Neuron (in vitro differentiated cells): ENCODE measurements around the gene PRAME.
"Not testable (repeated sequence)": the region's sequence is repeated elsewhere in the genome, so short reads cannot be mapped to it uniquely, and the experiment has no call there.

Source experiments
- H2AFZ ChIP-seq: one replicate; pipeline ENCODE4 v1.6.1; 2013; ENCODE audit warnings: low read depth, mild to moderate bottlenecking, inconsistent platforms, low read length, moderate library complexity
- H3K27me3 ChIP-seq: one replicate; pipeline ENCODE4 v1.6.1; 2013; ENCODE audit warnings: low read length; ENCODE audit not compliant: insufficient read depth
- H3K36me3 ChIP-seq: one replicate; pipeline ENCODE4 v1.6.1; 2013; ENCODE audit warnings: low read length; ENCODE audit not compliant: insufficient read depth
- H3K4me1 ChIP-seq: one replicate; pipeline ENCODE4 v1.6.1; 2013; ENCODE audit warnings: low read length; ENCODE audit not compliant: insufficient read depth
- H3K4me3 ChIP-seq: 2 replicates; pipeline ENCODE4 v1.5.1; 2013; ENCODE audit warnings: mild to moderate bottlenecking, low read length, moderate library complexity
- H3K9me3 ChIP-seq: one replicate; pipeline ENCODE4 v1.6.1; 2013; ENCODE audit warnings: low read length

Gene PRAME

GRCh38 chr22:22591348-22592299 lies 32.6 kb upstream of the PRAME start:
- H2AFZ ChIP-seq, result no peak overlapping the region
- H3K9me3 ChIP-seq, result no peaks in the 10 kb centered on the region
- no peaks in the 10 kb centered on the region for H3K27me3 ChIP-seq
- H3K4me3 ChIP-seq, result no peak overlapping the region
- H3K4me1 ChIP-seq, result no peaks in the 10 kb centered on the region
- no peaks in the 10 kb centered on the region for H3K36me3 ChIP-seq

DNA sequence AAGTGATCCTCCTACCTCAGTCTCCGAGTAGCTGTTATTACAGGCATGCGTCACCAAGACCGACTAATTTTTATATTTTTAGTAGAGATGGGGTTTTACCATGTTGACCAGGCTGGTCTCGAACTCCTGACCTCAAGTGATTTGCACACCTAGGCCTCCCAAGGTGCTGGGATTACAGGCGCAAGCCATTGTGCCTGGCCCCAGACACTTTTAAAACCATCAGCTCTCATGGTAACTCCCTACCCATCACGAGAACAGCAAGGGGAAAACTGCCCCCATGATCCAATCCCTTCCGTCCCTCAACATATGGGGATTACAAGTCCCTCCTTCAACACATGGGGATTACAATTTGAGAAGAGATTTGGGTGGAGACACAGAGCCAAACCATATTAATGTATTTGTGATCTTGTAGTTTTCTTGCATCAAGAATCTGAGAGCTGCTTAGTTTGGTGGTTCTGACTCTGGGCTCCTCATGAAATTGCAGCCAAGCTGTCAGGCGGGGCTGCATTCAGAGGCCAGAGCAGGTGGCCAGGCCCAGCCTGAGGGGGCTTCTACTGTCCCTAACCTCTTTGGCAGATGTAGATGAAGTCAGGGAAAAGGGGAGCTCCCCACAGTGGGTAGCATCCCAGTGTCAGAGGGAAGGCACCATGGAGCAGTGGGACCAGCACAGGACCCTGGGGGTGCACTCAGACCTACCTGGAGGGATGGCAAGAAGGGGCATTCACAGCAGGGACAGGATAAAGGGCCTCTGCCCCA lies 31.2 kb upstream of the PRAME start:
- no peaks in the 10 kb centered on the region for H3K4me1 ChIP-seq
- no peaks in the 10 kb centered on the region for H3K36me3 ChIP-seq
- no peak overlapping the region for H2AFZ ChIP-seq
- H3K27me3 ChIP-seq, result no peaks in the 10 kb centered on the region
- H3K9me3 ChIP-seq, result no peaks in the 10 kb centered on the region
- H3K4me3 ChIP-seq, result no peak overlapping the region

GRCh38 chr22:22588485-22589164 lies 29.6 kb upstream of the PRAME start:
- no peak overlapping the region for H3K4me3 ChIP-seq
- no peak overlapping the region for H2AFZ ChIP-seq
- no peaks in the 10 kb centered on the region for H3K4me1 ChIP-seq
- no peaks in the 10 kb centered on the region for H3K9me3 ChIP-seq
- H3K27me3 ChIP-seq, result no peaks in the 10 kb centered on the region
- H3K36me3 ChIP-seq, result no peaks in the 10 kb centered on the region

DNA sequence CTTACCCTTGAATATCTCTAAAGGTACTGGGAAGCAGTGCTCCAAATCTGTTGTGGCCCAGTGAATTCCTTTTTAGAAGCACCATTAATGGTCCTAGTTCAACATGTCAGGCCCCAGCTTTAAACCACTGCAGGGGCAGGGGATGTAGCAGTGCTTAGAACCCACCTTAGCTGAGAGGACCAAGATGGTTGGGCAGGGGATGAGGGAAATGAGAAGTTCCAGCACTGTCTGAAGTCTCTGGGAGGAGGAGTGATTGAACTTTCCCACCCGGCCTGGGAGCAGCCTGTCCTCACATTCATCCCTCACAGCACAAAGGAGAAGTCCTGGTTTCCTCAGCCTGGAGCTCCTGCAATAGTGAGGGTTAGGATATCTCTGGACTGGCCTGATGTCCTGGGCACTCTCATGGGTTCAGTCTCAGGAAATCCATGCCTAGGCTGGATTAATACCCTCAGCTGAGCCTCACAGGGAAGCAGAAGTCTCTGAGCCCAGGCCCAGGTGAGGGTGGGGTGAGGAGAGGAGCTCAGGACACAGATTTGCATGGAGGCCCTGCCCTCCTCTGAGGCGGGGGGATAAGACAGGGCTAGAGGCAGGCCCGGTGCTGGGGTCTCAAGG lies 28.6 kb upstream of the PRAME start:
- Histone ChIP-seq H3K4me3 (no peak overlapping the region), H3K9me3 (no peaks in the 10 kb centered on the region), H3K27me3 (no peaks in the 10 kb centered on the region), H3K4me1 (no peaks in the 10 kb centered on the region), H3K36me3 (no peaks in the 10 kb centered on the region), H2AFZ (no peak overlapping the region)

DNA sequence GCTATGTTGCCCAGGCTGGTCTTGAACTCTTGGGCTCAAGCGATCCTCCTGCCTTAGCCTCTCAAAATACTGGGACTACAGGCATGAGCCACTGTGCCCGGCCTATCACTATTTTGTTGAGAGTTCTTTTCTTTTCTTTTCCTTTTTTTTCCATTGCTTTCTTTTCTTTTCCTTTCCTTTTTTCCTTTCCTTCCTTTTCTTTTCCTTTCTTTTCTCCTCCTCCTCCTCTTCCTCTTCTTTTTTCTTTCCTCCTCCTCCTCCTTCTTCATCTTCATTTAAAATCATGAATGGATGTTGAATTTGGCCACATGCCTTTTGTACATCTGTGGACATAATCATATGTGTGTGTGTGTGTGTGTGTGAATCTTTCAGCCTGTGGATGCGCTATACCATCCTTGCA lies 25.7 kb upstream of the PRAME start:
- no peaks in the 10 kb centered on the region for H3K9me3 ChIP-seq
- H3K27me3 ChIP-seq, result no peaks in the 10 kb centered on the region
- H3K36me3 ChIP-seq, result no peaks in the 10 kb centered on the region
- no peak overlapping the region for H2AFZ ChIP-seq
- H3K4me1 ChIP-seq, result no peaks in the 10 kb centered on the region
- no peak overlapping the region for H3K4me3 ChIP-seq

DNA sequence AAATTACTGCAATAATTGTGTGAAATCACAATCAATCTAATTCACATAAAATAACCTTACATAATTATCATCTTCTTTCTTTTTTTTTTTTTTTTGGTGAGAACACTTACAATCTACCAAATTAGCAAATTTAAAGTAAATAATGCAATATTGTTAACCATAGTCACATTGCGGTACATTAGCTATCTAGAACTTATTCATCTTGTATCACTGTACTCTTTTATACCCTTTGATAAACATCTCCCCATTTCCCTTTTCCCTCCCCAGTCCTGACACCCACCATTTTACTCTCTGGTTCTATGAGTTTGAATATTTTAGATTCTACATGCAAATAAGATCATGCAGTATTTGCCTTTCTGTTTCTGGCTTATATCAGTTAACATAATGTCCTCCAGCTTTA lies 24.0 kb upstream of the PRAME start:
- Histone ChIP-seq H3K27me3 (no peaks in the 10 kb centered on the region), H3K4me3 (no peak overlapping the region), H3K36me3 (no peaks in the 10 kb centered on the region), H2AFZ (no peak overlapping the region), H3K9me3 (no peaks in the 10 kb centered on the region), H3K4me1 (no peaks in the 10 kb centered on the region)

- H3K4me1 ChIP-seq, H3K9me3 ChIP-seq, H3K36me3 ChIP-seq, H3K27me3 ChIP-seq, H3K4me3 ChIP-seq, H2AFZ ChIP-seq: not testable (repeated sequence)
Measured at GRCh38 chr22:22581524-22581923, 22.5 kb upstream of the PRAME start.

- no peaks in the 10 kb centered on the region for H3K4me1 ChIP-seq
- no peak overlapping the region for H3K4me3 ChIP-seq
- no peak overlapping the region for H2AFZ ChIP-seq
- no peaks in the 10 kb centered on the region for H3K9me3 ChIP-seq
- no peaks in the 10 kb centered on the region for H3K27me3 ChIP-seq
- H3K36me3 ChIP-seq, result no peaks in the 10 kb centered on the region
Measured at GRCh38 chr22:22579869-22580604, 21.0 kb upstream of the PRAME start.

DNA sequence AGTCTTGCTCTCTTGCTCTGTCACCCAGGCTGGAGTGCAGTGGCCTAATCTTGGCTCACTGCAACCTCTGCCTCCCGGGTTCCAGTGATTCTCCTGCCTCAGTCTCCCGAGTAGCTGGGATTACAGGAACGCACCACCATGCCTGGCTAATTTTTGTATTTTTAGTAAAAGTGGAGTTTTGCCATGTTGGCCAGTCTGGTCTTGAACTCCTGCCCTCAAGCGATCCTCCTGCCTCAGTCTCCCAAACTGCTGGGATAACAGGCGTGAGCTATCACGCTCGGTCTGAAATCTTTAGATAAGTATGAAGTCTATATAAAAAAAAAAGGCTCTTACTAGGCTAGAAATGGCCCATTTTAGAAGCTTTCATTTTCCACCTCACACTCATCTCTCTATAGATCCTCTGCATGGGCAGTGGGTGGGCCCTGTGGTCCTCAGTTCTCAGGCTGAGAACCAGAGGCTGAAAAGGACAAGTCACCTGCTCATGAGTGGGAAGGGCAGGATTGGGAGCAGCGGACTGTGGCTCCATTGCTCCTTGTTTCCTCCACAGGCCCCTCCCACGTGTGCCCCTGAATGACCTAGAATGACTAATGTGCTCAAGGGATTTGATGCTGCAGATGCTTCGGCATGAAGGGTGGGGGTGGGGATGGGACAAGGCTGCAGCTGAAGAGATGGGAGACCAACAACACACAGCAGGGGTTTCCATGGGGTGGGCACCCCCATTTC lies 19.8 kb upstream of the PRAME start:
- Histone ChIP-seq H3K4me1 (no peaks in the 10 kb centered on the region), H2AFZ (no peak overlapping the region), H3K9me3 (no peaks in the 10 kb centered on the region), H3K4me3 (no peak overlapping the region), H3K36me3 (no peaks in the 10 kb centered on the region), H3K27me3 (no peaks in the 10 kb centered on the region)

- no peaks in the 10 kb centered on the region for H3K9me3 ChIP-seq
- no peak overlapping the region for H2AFZ ChIP-seq
- H3K4me3 ChIP-seq, result no peak overlapping the region
- no peaks in the 10 kb centered on the region for H3K4me1 ChIP-seq
- H3K27me3 ChIP-seq, result no peaks in the 10 kb centered on the region
- no peaks in the 10 kb centered on the region for H3K36me3 ChIP-seq
Measured at GRCh38 chr22:22576989-22577427, 17.9 kb upstream of the PRAME start.

GRCh38 chr22:22576244-22576988 lies 17.4 kb upstream of the PRAME start:
- no peaks in the 10 kb centered on the region for H3K9me3 ChIP-seq
- H3K27me3 ChIP-seq, result no peaks in the 10 kb centered on the region

More at GRCh38 chr22:22576244-22576988, 17.4 kb upstream of the PRAME start:
- Histone ChIP-seq H3K36me3 (no peaks in the 10 kb centered on the region), H2AFZ (no peak overlapping the region), H3K4me3 (no peak overlapping the region), H3K4me1 (no peaks in the 10 kb centered on the region)
